HG03095 (cell line): Measurements from ENCODE around the gene TANK.
"Not testable (repeated sequence)": the region's sequence is repeated elsewhere in the genome, so short reads cannot be mapped to it uniquely, and the experiment has no call there.

Experiments
- ATAC-seq: cut with Tn5 transposase; IDR thresholded peaks from one replicate; pipeline ENCODE4 v1.9.1; 2021; ENCODE audit warnings: moderate library complexity; ENCODE audit not compliant: unreplicated experiment

Gene TANK

GRCh38 chr2:161166538-161167409 is 6.5 kb downstream of the TANK start:
- ATAC-seq: peak; percentile 81

- ATAC-seq: no peak
These were observed 9.1 kb downstream of the TANK start for GRCh38 chr2:161169335-161169734.

DNA sequence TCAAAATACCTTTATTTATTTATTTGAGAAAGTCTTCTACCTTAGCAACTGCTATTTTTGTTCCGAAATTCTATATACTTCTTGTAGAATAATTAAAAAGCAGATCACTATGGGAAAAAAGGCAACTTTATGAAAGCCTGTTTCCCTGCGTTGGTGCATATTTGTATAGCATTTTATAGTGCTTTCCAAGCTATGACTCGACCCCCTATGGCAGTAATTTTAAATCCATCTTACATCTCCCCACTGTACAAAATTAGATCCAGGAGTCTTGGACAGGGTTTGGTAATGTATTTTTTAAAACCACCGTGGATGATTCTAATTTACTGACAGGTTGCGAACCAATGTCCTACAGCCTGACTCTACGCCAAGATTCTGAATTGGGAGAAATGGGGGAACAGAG is 10.1 kb downstream of the TANK start:
- ATAC-seq: no peak

- ATAC-seq: no peak
These were observed 11.0 kb downstream of the TANK start for GRCh38 chr2:161170958-161171932.

GRCh38 chr2:161172901-161173540 is 12.8 kb downstream of the TANK start:
- ATAC-seq: peak; percentile 49

- no peak for ATAC-seq
These were observed 13.4 kb downstream of the TANK start for GRCh38 chr2:161173541-161174194.

GRCh38 chr2:161177969-161178368 is 17.7 kb downstream of the TANK start:
- ATAC-seq: no peak

DNA sequence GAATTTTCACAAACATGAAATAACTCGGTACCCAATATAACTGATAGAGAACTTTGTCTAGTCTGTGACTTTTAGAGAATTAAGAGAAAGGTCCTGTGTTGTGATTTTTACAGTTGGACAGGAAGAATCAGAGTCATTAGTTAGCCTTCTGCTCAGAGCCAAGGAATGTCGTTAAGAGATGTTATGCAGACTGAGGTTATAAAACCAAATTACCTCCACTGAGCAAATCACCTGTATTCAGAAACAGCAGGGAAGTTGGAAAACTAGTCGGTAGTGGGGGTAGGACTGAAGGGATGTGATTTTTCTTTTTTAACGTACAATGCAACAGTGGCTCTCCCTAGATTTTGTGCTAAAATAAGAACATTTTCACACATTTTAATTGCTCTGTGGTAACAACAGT is 18.5 kb downstream of the TANK start:
- ATAC-seq: no peak

DNA sequence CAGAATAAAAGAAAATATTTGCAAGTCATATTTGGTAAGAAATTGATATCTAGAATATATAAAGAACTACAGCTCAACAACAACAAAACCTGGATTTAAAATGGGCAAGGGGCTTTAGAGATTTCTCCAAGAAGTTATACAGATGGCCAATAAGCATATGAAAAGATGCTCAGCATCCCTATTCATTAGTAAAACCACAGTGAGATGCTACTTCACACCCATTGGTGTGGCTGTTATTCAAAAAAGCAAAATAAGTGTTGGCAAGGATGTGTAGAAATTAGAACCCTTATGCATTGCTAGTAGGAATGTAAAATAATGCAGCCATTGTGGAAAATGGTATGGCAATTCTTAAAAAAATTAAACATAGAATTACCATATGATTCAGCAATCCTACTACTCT is 29.8 kb downstream of the TANK start:
- no peak for ATAC-seq

DNA sequence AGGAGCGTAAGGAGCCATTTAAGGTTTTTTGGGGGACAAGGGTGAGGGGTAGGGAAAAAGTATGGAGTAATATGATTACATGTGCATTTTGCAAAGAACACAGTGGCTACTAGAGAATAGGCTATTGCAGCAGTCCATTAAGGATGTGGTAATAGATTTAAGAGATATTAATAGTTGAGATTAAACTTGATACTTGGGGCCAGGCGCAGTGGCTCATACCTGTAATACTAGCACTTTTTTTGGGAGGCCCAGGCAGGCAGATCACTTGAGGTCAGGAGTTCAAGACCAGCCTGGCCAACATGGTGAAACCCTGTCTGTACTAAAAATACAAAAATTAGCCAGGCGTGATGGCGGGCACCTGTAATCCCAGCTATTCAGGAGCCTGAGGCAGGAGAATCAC is 35.4 kb downstream of the TANK start:
- not testable (repeated sequence) for ATAC-seq

- ATAC-seq: peak; percentile 60
These were observed 39.9 kb downstream of the TANK start for GRCh38 chr2:161199912-161200701.

DNA sequence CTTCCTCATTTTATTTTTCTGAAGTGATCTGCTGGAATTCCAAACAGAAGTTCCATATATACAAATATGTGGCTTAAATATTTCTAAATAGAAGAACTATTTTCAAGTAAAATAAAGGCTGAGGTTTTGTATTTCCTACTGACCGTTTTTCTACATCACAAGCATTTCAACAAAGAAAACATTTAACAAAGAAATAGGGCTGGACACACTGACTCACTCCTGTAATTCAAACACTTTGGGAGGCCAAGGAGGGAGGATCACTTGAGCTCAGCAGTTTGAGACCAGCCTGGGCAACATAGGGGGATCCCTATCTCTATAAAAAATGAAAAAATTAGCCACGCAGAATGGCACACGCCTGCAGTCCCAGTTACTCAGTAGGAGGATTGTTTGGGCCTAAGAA is 44.6 kb downstream of the TANK start:
- ATAC-seq: no peak

DNA sequence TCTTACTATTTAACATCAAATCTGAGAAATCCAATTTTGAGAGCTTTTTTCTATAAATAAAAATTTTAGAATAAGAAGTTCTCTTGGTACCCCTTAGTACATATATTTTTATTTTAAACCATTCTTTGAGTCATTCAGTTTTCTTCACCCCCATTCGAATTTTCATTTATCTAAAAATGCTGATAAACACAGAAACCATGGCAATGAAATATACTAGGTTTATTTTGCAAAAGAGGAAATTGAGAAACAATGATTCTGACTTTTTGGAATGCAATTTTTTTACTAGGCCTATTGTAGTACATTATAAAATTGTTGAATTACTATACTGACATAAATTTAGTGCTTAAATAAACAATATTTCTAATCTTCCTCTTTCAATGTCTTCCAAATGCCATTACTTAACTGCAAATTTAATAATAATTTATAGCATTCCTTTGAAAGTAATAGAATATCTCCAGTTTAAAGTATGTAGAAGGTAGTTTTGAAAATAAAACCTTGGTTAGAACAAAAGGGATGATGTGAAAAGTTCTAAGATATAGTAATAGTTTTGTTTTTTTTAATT is 46.3 kb downstream of the TANK start:
- no peak for ATAC-seq

- ATAC-seq: no peak
These were observed 47.7 kb downstream of the TANK start for GRCh38 chr2:161207941-161208340.

GRCh38 chr2:161208527-161209139 is 48.4 kb downstream of the TANK start:
- no peak for ATAC-seq

DNA sequence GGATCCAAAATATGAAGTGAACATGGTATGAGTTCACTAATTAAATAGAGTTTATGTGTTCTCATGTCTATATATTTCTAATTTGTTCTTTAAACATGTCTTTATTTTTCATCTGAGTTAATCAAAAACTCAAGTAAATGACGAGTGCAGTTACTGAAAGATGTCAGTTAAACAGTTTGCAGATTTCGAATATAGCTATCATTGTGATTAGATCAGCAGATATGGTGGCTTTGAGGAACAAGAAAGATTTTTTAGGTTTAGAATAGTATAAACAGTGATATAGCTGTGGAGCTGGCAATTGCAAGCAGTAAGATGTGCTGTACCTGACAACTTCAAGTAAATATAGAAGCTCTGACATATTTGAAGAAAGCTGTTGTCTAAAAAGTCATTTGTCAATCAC is 49.7 kb downstream of the TANK start:
- no peak for ATAC-seq

DNA sequence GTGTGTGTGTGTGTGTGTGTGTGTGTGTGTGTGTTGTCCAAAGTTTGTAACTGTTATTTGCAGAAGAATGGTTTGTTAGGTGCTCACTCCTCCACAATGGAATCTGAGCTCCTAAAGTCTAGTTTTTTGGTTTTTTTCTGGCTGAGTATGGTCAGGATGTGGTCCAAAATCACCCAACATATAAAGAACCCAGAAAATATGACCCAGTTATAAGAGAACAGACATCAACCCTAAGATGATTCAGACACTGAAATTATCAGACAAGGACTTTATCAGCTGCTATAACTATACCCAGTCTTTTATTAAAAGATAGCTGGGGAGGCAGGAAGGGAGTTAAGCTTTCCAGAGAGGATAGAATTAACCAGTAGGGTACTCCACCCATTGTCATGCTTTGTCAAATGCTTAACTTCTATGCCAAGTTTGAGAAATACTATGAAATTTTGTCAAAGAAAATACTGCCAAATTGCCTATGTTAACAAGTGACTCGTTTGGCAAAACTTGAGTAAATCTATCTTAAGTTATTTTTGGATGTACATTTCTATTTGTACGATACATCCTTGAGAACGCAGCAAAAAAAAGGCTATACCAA is 57.5 kb downstream of the TANK start:
- no peak for ATAC-seq

DNA sequence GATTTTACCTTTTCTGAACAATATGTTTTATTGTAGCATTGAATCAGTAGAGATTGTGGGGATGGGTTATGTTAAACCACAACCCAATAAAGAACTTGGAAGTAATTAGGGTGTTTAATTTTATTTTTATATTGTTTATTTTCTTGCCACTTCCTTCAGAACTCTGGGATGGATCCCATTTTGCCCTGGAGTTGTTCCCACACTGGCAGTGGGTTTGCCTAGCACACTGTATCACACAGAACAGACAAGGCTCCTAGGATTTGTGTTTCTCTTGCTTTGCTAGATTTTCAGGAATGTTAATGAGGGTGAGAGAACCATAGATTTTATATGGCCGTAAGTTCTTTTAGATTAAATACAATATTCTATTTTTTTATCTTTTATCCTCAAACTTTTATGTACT is 59.0 kb downstream of the TANK start:
- ATAC-seq: no peak
